HG03565 (cell line): ENCODE results near the gene DYDC2.

Experiments
- ATAC-seq: cut with Tn5 transposase; IDR thresholded peaks from one replicate; pipeline ENCODE4 v1.9.1; 2021; ENCODE audit warnings: mild to moderate bottlenecking, moderate library complexity; ENCODE audit not compliant: unreplicated experiment

The DYDC2 gene

DNA sequence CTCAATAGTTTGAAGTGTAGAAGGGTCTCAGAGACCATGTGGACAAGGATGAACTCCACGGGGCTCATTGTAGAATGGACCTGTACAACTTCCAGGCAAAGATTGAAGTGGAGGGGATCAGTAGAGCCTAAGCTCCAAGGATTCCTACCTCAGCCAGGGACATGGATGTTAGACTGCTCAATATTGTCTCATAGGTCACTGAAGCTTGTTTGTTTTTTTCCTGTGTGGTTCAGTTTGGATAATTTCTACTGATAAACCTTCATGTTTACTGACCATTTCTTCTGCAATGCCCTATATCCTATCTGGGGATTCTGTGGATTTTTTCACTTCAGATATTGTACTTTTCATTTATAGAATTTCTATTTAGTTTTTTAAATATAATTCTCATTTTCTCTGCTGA is 8.9 kb downstream of the DYDC2 start:
- ATAC-seq, result no peak

DNA sequence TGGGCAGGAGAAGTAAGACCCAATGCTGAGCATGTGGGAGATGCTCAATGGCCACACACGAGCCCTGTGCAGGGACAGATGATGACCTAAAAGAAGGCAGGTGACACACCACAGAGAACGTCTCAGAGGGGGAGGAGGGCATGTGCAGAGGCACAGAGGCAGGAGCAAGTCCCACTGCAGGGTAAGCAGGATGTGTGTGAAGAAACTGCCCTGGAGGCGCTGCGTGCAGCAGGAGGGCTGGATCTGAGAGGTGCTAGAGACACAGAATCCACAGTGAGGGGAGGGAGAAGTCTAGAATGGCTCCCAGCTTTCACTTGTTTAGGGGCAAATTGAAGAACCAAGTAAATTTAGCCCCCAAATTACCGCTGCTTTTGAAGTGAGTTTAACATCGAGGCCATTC is 14.9 kb downstream of the DYDC2 start:
- no peak for ATAC-seq

- no peak for ATAC-seq
These were observed 16.1 kb downstream of the DYDC2 start for GRCh38 chr10:80372675-80373074.

DNA sequence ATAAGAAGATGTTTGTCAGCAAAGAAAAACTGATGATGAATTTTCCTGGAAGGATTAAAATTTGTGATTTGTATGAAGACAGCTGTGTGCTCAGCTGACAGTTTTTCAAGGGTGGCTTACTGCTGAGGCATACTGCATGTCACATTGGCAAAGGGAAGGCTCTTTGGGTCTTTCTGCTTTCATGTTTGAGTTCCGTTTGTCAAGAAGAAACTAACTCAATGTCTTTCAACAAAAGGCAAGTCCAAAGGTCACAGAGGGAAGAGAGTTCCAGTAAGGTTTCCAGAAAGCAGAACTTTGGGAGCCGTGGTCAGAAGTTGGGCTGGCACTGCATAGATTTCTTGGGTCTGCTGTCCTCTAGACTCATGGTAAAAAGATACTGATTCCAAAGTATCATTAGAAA is 16.9 kb downstream of the DYDC2 start:
- no peak for ATAC-seq

- no peak for ATAC-seq
These were observed 23.1 kb downstream of the DYDC2 start for GRCh38 chr10:80379701-80380100.

- no peak for ATAC-seq
These were observed 23.6 kb downstream of the DYDC2 start for GRCh38 chr10:80380185-80380584.

DNA sequence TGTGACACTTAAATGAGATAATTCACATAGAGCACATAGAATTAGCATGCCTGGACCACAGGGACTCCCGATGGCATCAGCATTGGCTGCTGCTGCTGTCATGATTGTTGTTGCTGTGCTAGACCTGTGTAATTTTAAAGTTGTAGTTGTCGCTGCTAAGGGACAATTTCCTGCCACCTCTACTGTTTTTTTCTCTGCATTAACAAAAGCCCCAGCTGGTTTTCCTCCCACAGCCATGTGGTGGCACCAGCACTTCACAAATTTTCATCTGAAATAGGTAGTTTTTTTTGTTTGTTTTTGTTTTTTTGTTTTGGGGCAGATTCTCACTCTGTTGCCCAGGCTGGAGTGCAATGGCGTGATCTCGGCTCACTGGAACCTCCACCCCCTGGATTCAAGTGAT is 26.4 kb downstream of the DYDC2 start:
- no peak for ATAC-seq

DNA sequence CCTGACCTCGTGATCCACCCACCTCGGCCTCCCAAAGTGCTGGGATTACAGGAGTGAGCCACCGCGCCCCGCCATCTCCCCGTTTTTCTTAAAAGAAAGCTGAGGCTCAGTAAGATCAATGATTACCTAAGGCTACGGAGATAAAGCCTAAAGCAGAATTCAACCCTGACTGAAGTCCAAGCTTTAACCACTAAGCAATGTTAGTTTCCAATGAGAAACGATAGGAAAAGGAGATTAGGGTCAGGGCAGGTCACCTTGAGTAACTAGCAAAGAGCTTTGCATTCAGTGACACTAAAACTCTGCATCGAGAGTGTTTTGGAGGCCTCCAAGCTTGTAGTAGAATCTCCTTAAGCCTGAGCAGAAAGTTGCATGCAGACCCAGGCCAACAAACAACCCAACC is 34.2 kb downstream of the DYDC2 start:
- no peak for ATAC-seq

DNA sequence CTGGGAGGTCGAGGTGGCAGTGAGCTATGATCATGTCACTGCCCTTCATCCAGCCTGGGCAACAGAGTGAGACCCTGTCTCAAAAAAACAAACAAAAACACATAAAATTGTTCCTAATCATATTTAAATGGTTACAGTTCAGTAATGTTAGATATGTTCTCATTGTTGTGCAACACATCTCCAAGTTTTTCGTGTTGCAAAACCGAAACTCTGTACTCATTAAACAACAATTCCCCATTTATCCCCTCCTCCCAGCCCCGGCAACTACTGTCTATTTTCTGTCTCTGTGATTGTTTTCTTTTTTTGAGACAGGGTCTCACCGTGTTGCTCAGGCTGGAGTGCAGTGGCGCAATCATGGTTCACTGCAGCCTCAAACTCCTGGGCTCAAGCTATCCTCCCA is 35.7 kb downstream of the DYDC2 start:
- ATAC-seq, result no peak

DNA sequence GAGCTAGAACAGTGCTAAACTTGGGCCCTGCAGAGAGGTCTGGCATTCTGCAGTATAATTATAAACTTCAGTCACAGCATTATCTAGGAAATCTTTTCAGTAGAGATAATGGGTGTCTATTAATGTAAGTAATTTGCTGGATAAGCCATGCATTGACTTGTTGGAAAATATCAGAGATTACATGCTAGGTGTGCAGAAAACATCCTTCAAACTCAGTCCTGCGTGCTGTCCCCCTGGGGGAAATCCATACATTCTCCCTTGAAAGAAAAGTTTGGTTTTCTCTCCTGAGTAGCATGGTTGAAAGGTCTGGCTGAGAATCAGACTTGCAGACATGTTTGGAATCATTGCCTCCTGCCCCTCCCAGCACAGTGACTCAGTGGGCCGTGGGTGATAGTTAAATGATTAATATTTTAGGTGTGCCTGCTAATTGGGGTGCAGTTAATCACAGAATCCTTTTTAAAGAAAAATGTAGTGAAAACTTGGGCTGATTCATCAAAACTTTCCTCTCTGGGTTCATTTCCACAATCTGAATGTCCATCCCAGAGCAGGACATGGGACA is 37.9 kb downstream of the DYDC2 start:
- ATAC-seq, result no peak

DNA sequence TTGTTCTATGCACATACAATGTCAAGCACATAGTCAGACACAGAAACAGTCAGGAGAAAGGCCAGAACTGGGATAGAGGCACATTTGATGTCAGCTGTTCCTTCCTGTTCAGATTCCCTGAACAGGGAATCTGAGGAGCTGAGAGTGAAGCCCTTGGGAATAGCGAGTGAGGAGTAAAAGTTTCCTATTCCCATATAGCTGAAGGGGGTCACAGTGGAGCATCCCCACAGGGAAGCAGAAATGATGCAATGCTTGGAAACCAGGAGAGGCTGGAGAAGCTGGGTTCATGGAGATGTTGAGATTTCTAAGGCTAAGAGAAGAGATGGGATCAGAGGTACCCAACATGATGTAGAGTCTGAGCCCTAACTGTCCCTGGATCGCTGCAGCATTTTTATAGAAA is 40.4 kb downstream of the DYDC2 start:
- ATAC-seq, result no peak

- ATAC-seq, result no peak
These were observed 43.7 kb downstream of the DYDC2 start for GRCh38 chr10:80400136-80400804.

DNA sequence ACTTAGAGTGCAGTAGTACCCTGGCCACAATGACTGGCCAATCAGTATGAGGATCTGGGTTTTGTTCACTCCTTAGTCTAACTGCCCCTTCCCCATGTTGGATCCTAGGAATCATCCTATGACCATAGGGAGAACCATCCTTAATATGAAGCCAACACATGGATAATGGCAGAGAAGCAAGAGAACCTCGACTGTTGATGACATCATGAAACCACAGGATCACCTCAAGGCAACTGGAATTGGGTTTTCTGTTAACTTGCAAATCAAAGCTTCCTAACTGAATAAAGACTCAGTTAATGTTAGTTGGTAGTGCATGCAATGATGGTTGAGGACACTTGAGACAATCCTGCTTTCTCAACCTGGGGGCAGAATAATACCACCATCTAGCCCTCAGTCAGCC is 48.5 kb downstream of the DYDC2 start:
- no peak for ATAC-seq

GRCh38 chr10:80405626-80406025 is 49.0 kb downstream of the DYDC2 start:
- no peak for ATAC-seq

- no peak for ATAC-seq
These were observed 49.6 kb downstream of the DYDC2 start for GRCh38 chr10:80406204-80406603.

DNA sequence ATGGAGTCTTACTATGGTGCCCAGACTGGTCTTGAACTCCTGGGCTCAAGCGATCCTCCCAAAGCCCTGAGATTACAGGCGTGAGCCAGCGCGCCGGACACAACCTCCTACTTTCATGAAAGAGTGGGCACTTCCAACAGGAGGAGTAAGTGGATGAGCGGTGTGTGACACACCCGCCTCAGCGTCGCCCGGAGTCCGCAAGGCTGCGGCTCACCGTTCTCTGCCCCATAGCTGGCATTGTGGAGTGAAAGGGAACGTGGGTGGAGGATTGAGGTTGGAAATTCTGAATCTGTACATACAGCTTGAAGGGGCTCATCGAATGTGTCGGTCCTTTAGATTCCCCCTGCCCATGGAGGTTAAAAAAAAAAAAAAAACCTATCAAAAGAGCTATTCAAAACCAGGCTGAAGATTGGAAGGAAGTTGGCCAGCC is 51.2 kb downstream of the DYDC2 start:
- peak; percentile 11 for ATAC-seq

- peak; percentile 90 for ATAC-seq
These were observed 51.9 kb downstream of the DYDC2 start, which contains the start of gene PRXL2A for GRCh38 chr10:80408242-80409101. Gene PRXL2A (plus strand): TSS chr10:80408551. CDS start chr10:80420468, 11,917 bp downstream.

GRCh38 chr10:80409121-80409520 is 52.5 kb downstream of the DYDC2 start:
- no peak for ATAC-seq

DNA sequence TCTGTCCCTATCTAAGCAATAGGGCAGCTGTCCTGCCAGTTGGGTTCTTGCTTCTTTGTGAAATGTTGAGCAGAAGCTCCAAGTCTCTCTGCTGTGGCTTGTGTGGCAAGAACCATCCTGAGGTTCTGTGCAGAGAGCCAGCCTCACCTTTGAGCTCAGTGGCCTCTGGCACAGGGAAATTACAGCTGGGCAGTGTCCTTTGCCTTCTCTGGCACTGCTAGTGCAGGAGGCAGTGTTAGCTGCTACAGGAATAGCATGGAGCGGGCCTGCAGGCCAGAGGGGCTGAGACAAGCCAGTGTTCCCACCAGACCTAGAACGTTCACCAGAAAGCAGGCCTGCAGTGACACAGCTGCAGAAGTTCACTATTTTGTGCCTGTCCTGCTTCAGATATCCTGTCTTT is 53.5 kb downstream of the DYDC2 start:
- no peak for ATAC-seq

DNA sequence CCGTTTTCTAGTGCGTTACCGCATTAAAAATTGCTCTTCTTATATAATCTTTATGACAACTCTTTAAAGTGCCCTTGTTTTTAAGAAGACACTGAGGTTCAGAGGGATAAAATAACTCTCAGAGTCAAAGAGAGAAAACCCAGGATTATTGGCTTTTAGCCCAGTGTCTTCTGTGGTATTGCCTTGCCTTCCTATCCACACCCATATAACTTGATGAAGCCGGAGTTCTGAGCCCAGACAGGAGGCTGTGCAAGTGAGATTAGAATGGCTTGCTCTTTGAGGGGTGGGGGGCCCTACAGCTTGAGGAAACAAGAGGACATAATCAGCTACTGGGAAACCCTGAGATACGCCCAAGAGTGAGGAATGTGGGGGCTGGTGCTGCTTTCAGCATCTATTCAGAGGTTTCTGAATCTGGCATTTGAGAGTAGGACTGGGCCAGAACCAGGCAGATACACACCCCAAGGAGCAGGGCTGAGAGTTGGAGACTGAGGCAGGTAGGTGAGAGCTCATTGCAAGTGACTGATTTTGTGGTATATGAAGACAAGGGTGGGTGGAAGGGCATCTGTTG is 54.1 kb downstream of the DYDC2 start:
- no peak for ATAC-seq

GRCh38 chr10:80411267-80411668 is 54.7 kb downstream of the DYDC2 start:
- no peak for ATAC-seq
